NCI-H1417 (cell line): Measurements from ENCODE around the gene TMPRSS9.
A peak's percentile ranks its signal among the peaks of the same experiment; 100 is the strongest.

Experiments
- DNase-seq, 3 experiments: peaks; one replicate each; lab custom pipeline; 2025; lab: John Stamatoyannopoulos, UW

TMPRSS9 gene

DNA sequence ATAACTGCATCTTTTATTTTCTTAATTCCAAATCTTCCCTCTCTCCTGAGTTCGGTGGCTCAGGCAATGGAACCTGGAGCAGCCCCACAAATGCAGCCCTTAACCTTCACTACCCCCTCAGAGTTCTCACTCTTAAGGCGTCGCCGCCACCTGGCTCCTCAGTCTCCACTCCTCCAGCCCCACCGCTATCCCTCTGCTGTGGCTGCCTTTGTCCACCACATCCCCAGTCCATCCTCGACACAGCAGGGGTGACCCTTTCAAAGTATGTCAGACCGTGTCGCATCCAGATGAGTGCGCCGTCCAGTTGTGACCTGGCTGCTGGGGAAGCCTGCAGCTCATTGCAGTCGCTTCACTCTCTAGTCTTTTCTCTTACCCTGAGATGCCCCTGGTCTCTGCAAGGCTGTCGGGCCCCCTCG, 30.6 kb upstream of the TMPRSS9 start:
- peak in 2 of 3 experiments; percentile 32 to 47 for DNase-seq

DNA sequence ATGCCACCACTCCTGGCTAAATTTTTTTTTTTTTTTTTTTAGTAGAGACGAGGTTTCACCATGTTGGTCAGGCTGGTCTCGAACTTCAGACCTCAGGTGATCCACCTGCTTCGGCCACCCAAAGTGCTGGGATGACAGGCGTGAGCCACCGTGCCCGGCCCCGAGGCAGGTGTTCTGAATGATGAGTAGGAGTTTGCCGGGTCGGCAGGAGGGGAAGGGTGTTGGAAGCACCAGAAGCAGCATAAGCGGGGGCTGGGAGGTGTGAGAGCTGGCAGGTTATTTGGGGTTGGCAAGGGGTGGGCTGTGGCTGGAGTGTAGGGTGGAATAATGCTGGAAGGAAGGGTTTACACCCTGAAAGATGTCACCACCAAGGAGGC, 29.8 kb upstream of the TMPRSS9 start:
- no peak for DNase-seq

DNA sequence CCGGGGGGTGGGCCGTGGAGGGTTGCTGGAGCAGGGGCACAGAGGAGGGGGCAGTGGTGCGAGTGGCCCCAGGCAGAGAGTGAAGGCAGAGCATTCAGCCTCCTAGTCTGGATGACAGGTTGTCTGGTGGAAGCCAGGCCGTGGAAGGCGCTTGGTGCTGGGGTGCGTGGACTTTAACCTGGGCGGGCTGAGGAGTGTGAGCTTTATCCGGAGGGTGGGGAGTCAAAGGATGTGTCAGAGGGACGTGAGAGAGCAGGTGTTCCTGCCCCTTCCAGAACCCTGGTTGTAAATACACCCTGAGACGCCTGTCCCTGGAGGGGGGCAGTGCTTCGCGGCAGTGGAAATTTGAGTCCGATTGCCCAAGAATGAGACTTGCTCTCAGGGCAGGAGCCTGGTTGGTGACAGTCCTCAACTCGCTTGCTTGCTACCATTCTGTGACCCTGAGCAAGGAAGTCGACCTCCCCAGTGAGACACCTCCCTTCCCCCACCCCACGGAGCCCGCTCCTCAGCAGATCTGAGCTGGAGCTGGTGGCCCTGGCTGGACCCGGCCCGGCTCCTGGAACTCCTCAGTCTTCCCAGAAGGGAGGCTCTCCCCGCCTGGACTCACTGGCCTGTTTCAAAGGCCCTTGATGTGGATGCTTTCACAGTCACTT, 29.3 kb upstream of the TMPRSS9 start:
- DNase-seq = peak in 1 of 3 experiments; percentile 85

DNA sequence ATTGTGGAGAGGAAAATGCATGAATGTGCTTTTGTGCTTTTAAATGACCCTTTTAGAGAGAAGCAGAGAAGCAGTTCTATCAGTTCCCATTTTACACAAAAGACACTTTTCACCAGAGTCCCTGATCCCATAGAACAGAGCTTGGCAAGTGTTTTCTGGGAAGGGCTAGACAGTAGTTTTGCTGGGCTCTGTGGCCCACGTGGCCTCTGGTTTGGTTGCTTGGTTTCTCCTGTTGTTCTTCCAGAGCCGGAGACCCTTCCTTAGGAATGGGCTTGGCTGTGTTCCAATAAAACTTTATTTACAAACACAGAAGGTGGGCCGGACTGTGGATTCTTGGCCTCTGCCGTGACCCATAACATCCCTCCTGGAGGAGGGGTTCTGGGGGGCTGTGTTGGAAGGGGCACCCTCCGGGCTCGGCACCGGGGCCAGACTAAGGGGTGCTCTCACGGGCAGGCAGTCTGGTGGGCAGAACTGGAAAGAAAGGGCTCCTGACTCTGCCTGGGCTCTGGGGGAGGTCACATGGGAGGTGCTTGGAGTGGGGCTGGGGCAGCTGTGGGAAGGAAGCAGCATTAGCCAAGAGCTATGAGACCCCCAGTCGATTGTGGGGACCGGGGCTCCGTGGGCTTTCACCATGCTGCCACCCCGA, 28.3 kb upstream of the TMPRSS9 start:
- peak in 1 of 3 experiments; percentile 56 for DNase-seq

DNA sequence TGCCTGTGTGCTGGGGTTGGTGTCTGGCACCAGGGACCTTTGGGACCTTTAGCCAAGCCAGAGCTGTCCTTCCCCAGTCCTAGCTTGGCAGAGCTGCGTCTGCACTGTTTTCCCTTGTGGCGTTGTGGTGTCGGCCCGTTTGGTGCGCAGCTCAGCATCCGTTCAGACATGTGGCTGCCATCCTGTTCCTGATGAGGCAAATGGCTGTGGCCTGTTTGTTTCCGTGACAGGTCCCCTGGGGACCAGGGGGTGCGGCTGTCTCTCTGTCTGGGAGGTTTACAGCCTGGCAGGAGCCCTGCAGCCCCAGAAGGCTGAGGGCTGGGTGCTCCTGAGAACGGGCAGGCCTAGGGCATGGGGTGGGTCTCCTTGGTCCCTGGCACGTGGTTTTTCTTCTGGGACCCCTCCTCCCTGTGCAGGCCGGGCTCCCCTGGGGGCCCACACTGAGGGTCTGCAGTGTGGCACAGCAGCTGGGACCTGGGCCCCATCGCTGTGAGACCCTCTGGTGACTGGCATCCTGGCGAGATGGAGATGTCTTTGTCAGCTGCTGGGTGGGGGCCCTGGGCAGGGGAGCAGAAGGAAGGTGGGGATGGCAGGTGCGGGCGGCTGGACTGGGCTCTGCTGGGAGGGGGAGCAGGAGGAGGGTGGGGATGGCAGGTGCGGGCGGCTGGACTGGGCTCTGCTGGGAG, 27.6 kb upstream of the TMPRSS9 start:
- peak; percentile 62 to 89 (median 69) for DNase-seq

DNA sequence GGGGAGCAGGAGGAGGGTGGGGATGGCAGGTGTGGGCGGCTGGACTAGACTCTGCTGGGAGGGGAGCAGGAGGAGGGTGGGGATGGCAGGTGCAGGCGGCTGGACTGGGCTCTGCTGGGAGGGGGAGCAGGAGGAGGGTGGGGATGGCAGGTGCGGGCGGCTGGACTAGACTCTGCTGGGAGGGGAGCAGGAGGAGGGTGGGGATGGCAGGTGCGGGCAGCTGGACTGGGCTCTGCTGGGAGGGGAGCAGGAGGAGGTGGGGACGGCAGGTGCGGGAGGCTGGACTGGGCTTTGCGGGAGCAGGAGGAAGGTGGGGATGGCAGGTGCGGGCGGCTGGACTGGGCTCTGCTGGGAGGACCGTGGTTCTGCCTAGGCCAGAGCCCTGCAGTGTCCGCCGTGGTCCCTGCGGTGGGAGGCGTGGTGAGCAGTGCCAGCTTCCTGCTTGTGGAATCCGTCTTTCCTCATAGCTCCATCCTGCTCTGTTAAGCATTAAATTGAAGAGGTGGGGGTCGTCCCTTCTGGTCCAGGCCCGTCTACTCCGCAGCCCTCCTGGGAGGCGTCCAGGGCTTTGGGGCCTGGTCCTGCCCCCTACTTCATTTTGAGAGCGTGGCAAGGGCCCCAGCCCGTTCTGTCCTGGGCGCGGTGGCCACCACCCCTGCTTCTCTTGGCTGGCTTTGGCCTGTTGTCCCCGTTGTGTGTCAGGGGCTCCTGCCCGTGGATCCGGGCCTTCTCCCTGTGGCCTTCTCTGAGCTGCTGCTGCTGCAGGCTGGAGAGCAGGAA, 26.8 kb upstream of the TMPRSS9 start:
- peak; percentile 67 to 87 (median 81) for DNase-seq

DNA sequence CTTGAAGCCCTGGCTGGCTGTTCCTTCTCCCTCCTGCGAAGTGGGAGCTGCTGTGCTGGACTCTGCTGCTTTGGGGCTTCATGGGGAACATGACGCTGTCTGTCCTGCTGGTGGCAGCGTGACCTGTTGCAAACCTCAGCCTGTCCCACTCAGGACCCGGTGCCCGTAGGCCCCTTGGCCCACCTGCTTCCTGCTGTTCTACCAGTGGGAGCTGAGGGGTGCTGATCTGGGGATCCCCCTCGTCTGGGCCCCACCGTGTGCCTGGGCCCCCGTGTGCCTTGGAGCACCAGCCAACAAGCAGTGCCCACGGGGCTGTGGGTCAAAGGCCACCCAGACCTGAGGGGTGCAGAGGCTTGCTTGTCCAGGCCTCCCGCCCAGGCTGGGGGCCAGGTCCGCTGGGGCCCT, 26.3 kb upstream of the TMPRSS9 start:
- DNase-seq = no peak

DNA sequence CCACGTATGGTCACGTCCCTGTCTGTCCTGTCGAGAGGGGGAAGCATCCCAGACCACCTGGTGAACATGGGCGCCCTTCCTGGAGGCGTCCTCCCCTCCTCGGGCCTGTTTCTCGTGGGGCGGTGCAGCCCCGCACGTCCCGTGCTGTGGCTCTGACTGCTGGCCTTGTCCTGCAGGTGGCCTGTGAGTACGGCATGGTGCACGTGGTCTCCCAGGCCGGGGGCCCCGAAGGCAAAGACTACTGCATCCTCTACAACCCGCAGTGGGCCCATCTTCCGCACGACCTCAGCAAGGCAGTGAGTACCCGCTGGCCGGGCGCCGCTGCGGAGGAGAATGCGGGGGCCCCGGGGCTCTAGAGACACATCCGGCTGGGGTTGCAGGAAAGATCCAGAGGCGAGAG, 25.6 kb upstream of the TMPRSS9 start:
- DNase-seq = no peak

DNA sequence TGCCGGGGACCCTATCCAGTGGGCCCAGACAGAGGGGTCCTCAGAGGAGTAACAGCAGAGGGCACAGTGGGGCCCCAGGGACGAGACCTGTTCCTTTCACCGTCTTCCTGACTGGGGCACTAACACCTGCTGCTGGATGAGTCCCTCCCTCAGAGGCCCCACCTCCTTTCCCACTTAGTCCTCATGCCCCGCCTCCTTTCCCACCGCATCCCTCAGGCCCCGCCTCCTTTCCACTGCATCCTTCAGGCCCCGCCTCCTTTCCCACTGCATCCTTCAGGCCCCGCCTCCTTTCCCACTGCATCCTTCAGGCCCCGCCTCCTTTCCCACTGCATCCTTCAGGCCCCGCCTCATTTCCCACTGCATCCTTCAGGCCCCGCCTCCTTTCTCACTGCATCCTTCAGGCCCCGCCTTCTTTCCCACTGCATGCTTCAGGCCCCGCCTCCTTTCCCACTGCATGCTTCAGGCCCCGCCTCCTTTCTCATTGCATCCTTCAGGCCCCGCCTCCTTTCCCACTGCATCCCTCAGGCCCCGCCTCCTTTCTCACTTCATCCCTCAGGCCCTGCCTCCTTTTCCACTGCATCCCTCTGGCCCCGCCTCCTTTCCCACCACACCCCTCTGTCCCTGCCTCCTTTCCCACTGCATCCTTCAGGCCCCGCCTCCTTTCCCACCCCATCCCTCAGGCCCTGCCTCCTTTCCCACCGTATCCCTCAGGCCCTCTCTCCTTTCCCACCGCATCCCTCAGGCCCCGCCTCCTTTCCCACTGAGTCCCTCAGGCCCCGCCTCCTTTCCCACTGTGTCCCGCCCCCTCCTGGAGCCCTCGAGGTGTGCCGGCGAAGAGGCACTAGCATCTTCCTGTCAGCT, 24.8 kb upstream of the TMPRSS9 start:
- DNase-seq = no peak

DNA sequence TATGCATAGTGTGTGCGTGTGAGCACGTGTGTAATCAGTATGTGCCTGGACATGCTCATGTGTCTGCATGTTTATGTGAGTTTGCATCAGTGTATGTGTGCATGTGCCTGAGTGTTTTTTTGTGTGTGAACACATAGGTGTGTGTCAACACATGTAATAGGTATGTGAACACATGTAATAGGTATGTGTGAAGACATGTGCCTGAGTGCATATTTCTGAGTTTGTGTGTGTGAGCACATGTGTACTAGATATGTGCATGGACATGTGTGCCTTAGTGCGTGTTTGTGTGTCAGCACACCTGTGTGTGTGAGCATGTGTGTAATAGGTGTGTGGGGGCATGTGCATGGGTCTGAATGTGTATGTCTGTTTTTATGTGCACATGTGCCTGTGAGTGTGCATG, 24.2 kb upstream of the TMPRSS9 start:
- no peak for DNase-seq

DNA sequence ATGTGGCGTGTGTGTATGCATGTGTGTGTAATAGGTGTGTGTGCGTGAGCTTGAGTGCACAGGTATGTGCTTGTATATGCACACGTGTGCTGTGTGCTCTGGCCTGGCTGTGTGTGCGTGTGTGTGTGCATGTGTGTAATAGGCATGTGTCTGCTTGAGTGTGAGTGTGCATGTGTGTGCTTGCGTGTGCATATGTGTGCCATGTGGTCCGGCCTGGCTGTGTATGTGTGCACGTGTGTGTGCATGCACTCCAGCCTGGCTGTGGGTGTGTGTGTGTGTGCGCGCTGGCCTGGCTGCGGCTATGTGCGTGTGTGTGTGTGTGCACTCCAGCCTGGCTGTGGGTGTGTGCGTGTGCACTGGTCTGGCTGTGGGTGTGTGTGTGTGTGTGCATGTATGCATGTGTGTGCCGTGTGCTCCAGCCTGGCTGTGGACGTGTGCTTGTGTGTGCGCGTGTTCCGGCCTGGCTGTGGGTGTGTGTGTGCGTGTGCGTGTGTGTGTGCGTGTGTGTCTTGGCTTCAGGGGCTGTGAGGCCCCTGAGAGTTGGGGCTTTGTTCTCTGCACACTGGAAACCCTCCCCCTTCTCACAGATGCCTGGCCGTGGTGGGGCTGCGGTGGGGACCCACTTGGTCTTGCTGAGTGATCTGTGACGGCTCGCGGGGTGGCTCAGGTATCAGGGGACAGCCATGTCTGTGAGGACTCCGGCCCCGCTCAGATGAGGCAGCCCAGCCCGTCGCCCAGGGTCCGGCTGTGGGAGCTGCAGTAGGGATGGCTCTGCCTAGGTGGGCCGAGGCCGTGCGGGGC, 23.3 kb upstream of the TMPRSS9 start:
- DNase-seq = no peak

DNA sequence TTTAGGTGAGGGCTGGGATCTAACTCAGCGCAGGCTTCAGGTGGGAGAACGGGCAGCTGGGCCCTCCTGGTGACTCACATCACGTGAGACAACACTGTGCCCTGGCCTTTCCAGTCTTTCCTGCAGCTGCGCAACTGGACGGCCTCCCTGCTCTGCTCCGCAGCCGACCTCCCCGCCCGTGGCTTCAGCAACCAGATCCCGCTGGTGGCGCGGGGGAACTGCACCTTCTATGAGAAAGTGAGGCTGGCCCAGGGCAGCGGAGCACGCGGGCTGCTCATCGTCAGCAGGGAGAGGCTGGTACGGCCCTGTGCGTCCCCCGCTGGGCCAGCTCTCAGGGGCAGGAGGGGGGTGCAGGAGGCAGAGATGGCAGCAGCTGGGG, 22.7 kb upstream of the TMPRSS9 start:
- DNase-seq = peak in 2 of 3 experiments; percentile 26 to 54

DNA sequence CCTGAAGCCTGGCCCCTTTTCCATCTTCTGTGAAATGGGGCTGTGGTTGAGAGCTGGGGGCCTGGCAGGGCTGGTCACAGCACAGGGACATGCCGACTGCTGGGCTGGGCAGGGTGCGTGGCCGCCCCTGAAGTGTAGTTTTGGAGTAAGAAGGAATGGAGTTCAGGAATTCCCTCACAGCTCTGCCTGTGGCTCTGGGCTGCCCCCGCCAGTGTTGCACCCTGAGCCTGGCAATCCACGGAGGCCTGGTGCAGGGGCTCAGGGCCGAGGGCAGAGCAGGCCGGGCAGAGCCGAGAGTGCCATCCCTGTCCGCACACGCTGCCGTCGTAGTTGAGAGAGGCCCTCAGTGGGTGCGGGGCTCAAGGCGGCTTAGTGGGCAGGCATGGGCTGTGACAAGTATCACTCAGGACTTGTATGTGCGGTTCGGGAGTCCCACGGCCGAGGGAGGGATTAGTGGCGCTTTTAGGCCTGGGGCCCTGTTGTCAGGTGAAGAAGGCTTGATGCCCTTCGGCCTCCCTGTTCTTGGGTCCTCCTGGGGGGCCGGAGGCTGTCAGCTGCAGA, 21.9 kb upstream of the TMPRSS9 start:
- DNase-seq = no peak

DNA sequence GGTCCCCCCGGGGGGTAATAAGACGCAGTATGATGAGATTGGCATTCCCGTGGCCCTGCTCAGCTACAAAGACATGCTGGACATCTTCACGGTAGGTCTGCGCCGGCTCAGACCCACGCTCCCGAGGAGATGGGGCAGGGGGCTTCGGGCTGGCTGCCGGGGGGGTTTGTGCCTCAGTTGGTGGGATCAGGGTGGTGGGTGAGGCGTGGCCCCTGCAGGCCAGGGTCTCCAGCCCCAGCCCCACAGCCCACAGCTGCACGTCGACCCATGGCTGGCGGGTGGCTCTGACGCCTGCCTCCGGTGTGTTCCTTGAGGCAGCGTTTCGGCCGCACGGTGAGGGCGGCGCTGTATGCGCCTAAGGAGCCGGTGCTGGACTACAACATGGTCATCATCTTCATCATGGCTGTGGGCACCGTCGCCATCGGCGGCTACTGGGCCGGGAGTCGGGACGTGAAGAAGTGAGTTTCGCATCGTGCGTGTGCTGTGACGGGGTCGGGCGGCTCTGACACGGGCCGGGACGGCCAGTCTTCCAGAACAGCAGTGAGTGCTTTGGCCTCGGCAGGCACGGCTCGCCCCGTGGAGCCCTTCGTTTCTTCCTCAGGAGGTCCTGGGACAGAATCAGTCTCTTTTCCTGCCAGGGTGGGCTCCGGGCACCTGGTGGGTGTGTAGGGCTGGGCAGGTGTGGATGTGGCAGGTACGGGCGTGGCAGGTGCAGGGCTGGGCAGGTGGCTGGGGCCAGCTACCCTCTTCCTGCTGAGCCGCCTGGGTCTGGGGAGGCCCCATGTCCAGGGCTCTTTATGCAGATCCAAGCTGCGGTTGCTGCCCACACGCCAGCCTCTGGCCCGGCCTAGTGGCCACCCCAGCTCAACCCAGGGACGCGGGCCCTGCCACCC, 21.1 kb upstream of the TMPRSS9 start:
- DNase-seq = no peak

DNA sequence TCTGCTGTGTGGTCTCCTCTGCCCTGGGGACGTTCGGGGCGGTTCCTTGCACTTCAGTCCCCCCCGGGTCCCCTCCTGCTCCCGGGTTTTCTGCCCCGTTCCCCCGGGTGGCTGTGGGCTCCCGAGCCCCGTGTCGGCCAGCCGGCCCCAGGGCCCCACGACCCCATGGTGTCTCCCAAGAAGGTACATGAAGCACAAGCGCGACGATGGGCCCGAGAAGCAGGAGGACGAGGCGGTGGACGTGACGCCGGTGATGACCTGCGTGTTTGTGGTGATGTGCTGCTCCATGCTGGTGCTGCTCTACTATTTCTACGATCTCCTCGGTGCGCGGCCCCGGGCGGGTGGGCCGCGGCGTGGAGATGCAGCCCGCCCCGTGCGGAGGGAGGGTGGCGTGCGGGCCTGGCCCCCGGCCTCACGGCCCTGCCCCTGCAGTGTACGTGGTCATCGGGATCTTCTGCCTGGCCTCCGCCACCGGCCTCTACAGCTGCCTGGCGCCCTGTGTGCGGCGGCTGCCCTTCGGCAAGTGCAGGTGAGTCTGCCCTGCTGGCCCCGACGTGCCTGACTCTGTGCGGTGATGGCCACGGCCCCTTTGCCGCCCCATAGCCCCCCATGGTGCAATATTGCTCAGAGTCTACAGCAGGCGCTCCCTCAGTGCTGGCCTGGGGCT, 20.3 kb upstream of the TMPRSS9 start:
- no peak for DNase-seq

DNA sequence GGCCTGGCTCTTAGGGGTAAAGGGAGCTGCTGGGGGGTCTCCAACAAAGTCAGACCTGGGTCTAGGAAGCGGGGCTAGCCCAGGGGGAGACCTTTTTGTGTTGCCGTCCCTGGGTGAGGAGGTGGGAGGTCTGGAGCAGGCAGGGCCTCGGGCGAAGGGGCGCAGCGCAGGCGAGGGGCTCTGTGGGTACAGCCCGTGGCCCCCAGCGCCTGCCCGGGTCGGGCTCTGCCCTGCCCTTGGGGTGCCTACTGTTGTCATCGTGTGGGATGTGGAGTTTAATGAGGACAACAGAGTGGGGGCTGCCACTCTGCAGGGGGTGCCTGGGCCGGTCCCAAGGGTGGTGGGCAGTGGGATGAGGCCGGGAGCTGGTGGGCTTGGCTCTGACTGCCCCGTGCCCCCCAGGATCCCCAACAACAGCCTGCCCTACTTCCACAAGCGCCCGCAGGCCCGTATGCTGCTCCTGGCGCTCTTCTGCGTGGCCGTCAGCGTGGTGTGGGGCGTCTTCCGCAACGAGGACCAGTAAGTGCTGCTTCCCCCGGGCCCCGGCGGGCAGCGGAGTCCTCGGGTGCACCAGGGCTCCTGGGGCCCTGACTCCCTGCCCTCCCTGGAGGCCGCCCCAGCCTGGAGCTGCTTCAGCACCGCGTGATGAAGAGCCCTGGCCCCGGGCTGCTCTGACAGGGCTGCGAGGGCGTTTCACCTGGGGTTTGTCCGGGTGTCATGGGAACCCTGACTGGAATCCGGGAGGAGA, 19.4 kb upstream of the TMPRSS9 start:
- DNase-seq = no peak

DNA sequence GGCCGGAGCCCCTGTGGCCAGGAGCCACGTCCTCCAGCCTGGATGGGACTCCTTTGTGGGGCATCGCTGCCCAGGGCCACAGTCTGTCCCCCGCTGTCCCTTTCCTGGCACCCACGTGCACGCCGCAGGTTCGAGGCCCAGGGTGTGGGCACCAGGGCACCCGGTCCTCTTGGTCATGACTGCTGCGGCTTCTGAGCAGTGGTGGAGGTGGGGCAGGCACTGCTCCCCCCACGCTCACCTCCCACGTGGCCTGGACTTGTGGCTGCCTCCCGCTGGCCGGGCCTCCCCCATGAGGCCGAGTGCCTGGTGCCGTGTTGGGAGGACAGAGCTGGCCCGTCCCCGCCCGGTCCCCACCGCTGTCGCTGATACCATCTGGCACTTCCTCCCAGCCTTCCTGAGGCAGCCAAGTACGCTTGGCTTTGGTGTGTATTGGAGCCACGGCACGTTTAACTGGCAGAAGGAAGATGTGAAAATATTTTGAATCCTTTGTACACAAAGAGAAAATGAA, 18.8 kb upstream of the TMPRSS9 start:
- DNase-seq = no peak

DNA sequence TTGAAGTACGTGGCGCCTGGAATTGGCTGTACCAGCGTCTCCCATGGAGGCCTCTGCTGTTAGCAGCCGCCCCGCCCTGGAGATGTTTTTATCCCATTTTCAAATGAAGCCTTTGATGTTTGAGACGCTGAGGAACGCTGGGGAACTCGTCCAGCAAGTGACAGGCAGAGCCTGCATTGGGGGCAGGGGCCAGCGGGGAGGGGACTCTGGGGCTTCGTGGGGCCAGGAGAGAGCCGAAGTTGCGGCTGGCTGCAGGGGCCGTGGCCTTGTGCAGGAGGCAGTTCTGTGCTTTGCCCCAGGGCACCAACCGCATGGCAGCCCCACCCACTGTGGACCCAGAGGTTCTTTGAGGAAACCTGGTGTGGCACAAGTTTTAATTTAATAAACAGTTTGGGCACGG, 18.1 kb upstream of the TMPRSS9 start:
- DNase-seq = no peak
